KOPT-K1 (cell line): ENCODE data around the gene SAC3D1.

Experiments used
- H3K27ac ChIP-seq: fragments of 200-600 bp; sonication (generic); 2 replicates; pipeline ENCODE4 v1.5.1; 2016; ENCODE audit warnings: antibody characterized with exemption, mild to moderate bottlenecking, low read depth, low read length; ENCODE audit not compliant: poor library complexity, severe bottlenecking
- H3K36me3 ChIP-seq: fragments of 200-600 bp; sonication (generic); 2 replicates; pipeline ENCODE4 v1.5.1; 2017; ENCODE audit warnings: antibody characterized with exemption, mild to moderate bottlenecking, low read length, moderate library complexity; ENCODE audit not compliant: insufficient read depth
- H3K9me3 ChIP-seq: fragments of 200-600 bp; sonication (generic); 2 replicates; pipeline ENCODE4 v1.5.1; 2017; ENCODE audit warnings: antibody characterized with exemption, low read length, mild to moderate bottlenecking; ENCODE audit not compliant: insufficient read depth, poor library complexity, severe bottlenecking

SAC3D1 gene

GRCh38 chr11:65043881-65044501 lies 3.0 kb downstream of the SAC3D1 start:
- peaks cover 47% of the 10 kb centered on the region for H3K36me3 ChIP-seq
- no peak overlapping the region for H3K27ac ChIP-seq
- no peaks in the 10 kb centered on the region for H3K9me3 ChIP-seq

GRCh38 chr11:65045061-65045460 lies 4.1 kb downstream of the SAC3D1 start:
- Histone ChIP-seq H3K36me3 (peaks cover 47% of the 10 kb centered on the region), H3K27ac (no peak overlapping the region), H3K9me3 (no peaks in the 10 kb centered on the region)

GRCh38 chr11:65045728-65046127 lies 4.7 kb downstream of the SAC3D1 start:
- Histone ChIP-seq H3K9me3 (no peaks in the 10 kb centered on the region), H3K36me3 (peaks cover 47% of the 10 kb centered on the region)

GRCh38 chr11:65047581-65048422 lies 6.8 kb downstream of the SAC3D1 start:
- peaks cover 43% of the 10 kb centered on the region for H3K36me3 ChIP-seq
- H3K27ac ChIP-seq, result no peak overlapping the region
- H3K9me3 ChIP-seq, result no peaks in the 10 kb centered on the region

More at GRCh38 chr11:65045728-65046127, 4.7 kb downstream of the SAC3D1 start:
- no peak overlapping the region for H3K27ac ChIP-seq

- Histone ChIP-seq H3K27ac (no peak overlapping the region), H3K36me3 (peaks cover 9% of the 10 kb centered on the region; the same call in 1 of the 2 replicates), H3K9me3 (no peaks in the 10 kb centered on the region)
Observed at GRCh38 chr11:65051398-65051858, 10.4 kb downstream of the SAC3D1 start.

- Histone ChIP-seq H3K9me3 (no peaks in the 10 kb centered on the region), H3K36me3 (no peaks in the 10 kb centered on the region), H3K27ac (no peak overlapping the region)
Observed at GRCh38 chr11:65053827-65054508, 13.0 kb downstream of the SAC3D1 start.

- H3K36me3 ChIP-seq, result no peaks in the 10 kb centered on the region
- no peak overlapping the region for H3K27ac ChIP-seq
Observed at GRCh38 chr11:65055538-65055937, 14.5 kb downstream of the SAC3D1 start.

GRCh38 chr11:65056999-65057398 lies 16.0 kb downstream of the SAC3D1 start:
- Histone ChIP-seq H3K36me3 (no peaks in the 10 kb centered on the region), H3K27ac (no peak overlapping the region), H3K9me3 (no peaks in the 10 kb centered on the region)

More at GRCh38 chr11:65055538-65055937, 14.5 kb downstream of the SAC3D1 start:
- no peaks in the 10 kb centered on the region for H3K9me3 ChIP-seq

GRCh38 chr11:65057526-65057925 lies 16.5 kb downstream of the SAC3D1 start:
- H3K9me3 ChIP-seq, result no peaks in the 10 kb centered on the region
- no peak overlapping the region for H3K27ac ChIP-seq
- H3K36me3 ChIP-seq, result no peaks in the 10 kb centered on the region

- H3K27ac ChIP-seq, result no peak overlapping the region
Observed at GRCh38 chr11:65058012-65058411, 17.0 kb downstream of the SAC3D1 start.

GRCh38 chr11:65058419-65059054 lies 17.5 kb downstream of the SAC3D1 start, which contains the start of gene NAALADL1:
NAALADL1 (minus strand) TSS chr11:65058553; CDS start chr11:65058521, 32 bp downstream.
- Histone ChIP-seq H3K36me3 (no peaks in the 10 kb centered on the region), H3K9me3 (no peaks in the 10 kb centered on the region), H3K27ac (no peak within 1 kb of the TSS)

More at GRCh38 chr11:65058012-65058411, 17.0 kb downstream of the SAC3D1 start:
- H3K9me3 ChIP-seq, result no peaks in the 10 kb centered on the region
- no peaks in the 10 kb centered on the region for H3K36me3 ChIP-seq

GRCh38 chr11:65059523-65059922 lies 18.5 kb downstream of the SAC3D1 start:
- H3K36me3 ChIP-seq, result no peaks in the 10 kb centered on the region
- no peak overlapping the region for H3K27ac ChIP-seq
- no peaks in the 10 kb centered on the region for H3K9me3 ChIP-seq

- no peak overlapping the region for H3K27ac ChIP-seq
- H3K9me3 ChIP-seq, result no peaks in the 10 kb centered on the region
- H3K36me3 ChIP-seq, result no peaks in the 10 kb centered on the region
Observed at GRCh38 chr11:65059959-65060824, 19.2 kb downstream of the SAC3D1 start.

GRCh38 chr11:65060913-65061408 lies 20.0 kb downstream of the SAC3D1 start:
- Histone ChIP-seq H3K9me3 (no peaks in the 10 kb centered on the region), H3K27ac (no peak overlapping the region), H3K36me3 (no peaks in the 10 kb centered on the region)
